Osteoblast (primary cell): Measurements from ENCODE around the gene P2RX5. TPM values are rescaled to one million over a fixed set of nuclear protein-coding genes. Genes with fewer than 3 reads are reported as not detected.

Source experiments
- DNase-seq: peaks from one replicate; pipeline ENCODE4 v3.0.0; 2011; ENCODE audit warnings: low spot score, mixed read lengths; ENCODE audit not compliant: insufficient read length; ENCODE audit errors: missing footprints
- H2AFZ ChIP-seq: 2 replicates; pipeline ENCODE4 v1.6.0; 2011; ENCODE audit warnings: mild to moderate bottlenecking, low read length
- H3K27ac ChIP-seq: 2 replicates; pipeline ENCODE4 v1.5.1; 2011; ENCODE audit warnings: mild to moderate bottlenecking, low read depth, low read length, moderate library complexity
- H3K27me3 ChIP-seq: 2 replicates; pipeline ENCODE4 v1.6.0; 2012; ENCODE audit warnings: mild to moderate bottlenecking, control low read depth, inconsistent platforms, low read length, moderate library complexity; ENCODE audit not compliant: insufficient read depth
- H3K36me3 ChIP-seq: 2 replicates; pipeline ENCODE4 v1.5.1; 2011; ENCODE audit warnings: mild to moderate bottlenecking, low read length, control low read depth, moderate library complexity; ENCODE audit not compliant: insufficient read depth
- H3K4me1 ChIP-seq: 2 replicates; pipeline ENCODE4 v1.5.1; 2011; ENCODE audit warnings: mild to moderate bottlenecking, low read length, control low read depth, moderate library complexity; ENCODE audit not compliant: insufficient read depth
- H3K4me2 ChIP-seq: 2 replicates; pipeline ENCODE4 v1.6.0; 2011; ENCODE audit warnings: mild to moderate bottlenecking, low read length; ENCODE audit not compliant: insufficient read depth
- H3K4me3 ChIP-seq: fragments of 200-600 bp; sonication (generic); 3 replicates; pipeline ENCODE4 v1.5.1; 2012; ENCODE audit warnings: mild to moderate bottlenecking, low read length, inconsistent platforms; ENCODE audit not compliant: insufficient read depth
- H3K79me2 ChIP-seq: 2 replicates; pipeline ENCODE4 v1.6.0; 2012; ENCODE audit warnings: mild to moderate bottlenecking, low read length, control low read depth, inconsistent platforms; ENCODE audit not compliant: insufficient read depth
- H3K9me3 ChIP-seq: 2 replicates; pipeline ENCODE4 v1.5.1; 2011; ENCODE audit warnings: low read depth, low read length, control low read depth
- H4K20me1 ChIP-seq: 2 replicates; pipeline ENCODE4 v1.6.0; 2012; ENCODE audit warnings: mild to moderate bottlenecking, low read length, control low read depth; ENCODE audit not compliant: insufficient read depth
- CTCF ChIP-seq: IDR thresholded peaks from 2 replicates; pipeline ENCODE4 v1.5.1; 2011; ENCODE audit warnings: mild to moderate bottlenecking, low read depth, low read length, moderate library complexity; ENCODE audit errors: extremely low read depth
- total RNA-seq: library from RNA; depleted of rRNA; stranded (reverse); fragments of >200 nt; gene quantifications from 2 replicates; pipeline ENCODE4 v1.2.3, GENCODE V29; 2012

Gene P2RX5
- total RNA-seq, 1 donor, result 0.36 TPM

- no peaks in the 10 kb centered on the region for H3K27me3 ChIP-seq
- H3K4me3 ChIP-seq, result no peak overlapping the region
- peaks cover 11% of the 10 kb centered on the region for H3K4me1 ChIP-seq
- peaks cover 5% of the 10 kb centered on the region for H3K36me3 ChIP-seq
- H2AFZ ChIP-seq, result no peak overlapping the region
- peaks cover 4% of the 10 kb centered on the region for H4K20me1 ChIP-seq
- H3K4me2 ChIP-seq, result no peak overlapping the region
- no peaks in the 10 kb centered on the region for H3K9me3 ChIP-seq
- no peak overlapping the region for H3K27ac ChIP-seq
- no peak for TF ChIP-seq CTCF
- DNase-seq, result peak; percentile 75
- H3K79me2 ChIP-seq, result no peaks in the 10 kb centered on the region
Measured at GRCh38 chr17:3655766-3656165, 40.2 kb downstream of the P2RX5 start.

DNA sequence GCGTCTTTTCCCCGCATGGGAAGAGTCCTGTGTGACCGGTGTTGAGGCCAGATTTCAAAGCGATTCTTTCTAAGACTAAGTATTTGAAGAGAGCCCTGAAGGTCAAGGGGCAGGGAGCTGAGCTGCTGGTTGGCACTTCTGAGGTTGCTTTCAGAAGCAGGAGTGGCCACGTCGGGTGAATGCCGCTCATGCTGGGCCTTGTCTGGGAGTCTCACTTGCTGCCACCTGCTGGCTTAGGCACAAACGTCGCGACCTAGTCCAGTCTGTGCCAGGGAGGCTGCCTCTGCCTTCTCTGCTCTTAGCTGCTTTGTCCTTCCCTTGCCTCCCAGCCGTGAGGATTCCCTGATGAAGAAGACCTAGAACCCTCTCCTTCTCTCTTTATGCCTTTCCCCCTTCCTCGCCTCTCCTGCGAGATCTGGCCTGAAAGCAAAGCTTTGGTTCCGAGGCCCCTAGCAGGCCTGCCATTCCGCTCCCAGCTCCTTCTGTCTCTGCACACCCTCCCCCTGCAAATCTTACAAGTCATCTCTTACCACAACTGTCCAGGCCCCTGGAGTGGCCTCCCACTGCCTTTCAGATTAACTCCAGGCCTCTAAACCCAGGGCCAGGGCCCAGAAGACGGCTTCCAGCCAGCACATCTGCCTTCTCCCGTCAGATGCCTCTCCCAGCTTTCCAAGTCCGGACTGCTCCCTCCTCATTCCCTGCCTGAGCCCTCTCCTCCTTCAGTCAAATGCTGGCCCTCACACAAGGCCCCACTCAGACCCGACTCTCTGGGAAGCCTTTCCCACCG lies 48.0 kb downstream of the P2RX5 start:
- H4K20me1 ChIP-seq, result peaks cover 2% of the 10 kb centered on the region
- no peak overlapping the region for H3K27ac ChIP-seq
- H3K4me3 ChIP-seq, result no peak overlapping the region
- H3K4me2 ChIP-seq, result no peak overlapping the region
- DNase-seq, result peak; percentile 89
- peak; percentile 54 for TF ChIP-seq CTCF
- no peaks in the 10 kb centered on the region for H3K9me3 ChIP-seq
- H3K36me3 ChIP-seq, result peaks cover 20% of the 10 kb centered on the region
- no peaks in the 10 kb centered on the region for H3K27me3 ChIP-seq
- H2AFZ ChIP-seq, result no peak overlapping the region
- H3K4me1 ChIP-seq, result no peaks in the 10 kb centered on the region
- no peaks in the 10 kb centered on the region for H3K79me2 ChIP-seq

GRCh38 chr17:3647251-3647650 lies 48.7 kb downstream of the P2RX5 start:
- H3K36me3 ChIP-seq, result peaks cover 20% of the 10 kb centered on the region

More at GRCh38 chr17:3647251-3647650, 48.7 kb downstream of the P2RX5 start:
- H3K27ac ChIP-seq, result no peak overlapping the region
- no peak for DNase-seq
- no peak overlapping the region for H2AFZ ChIP-seq
- no peak overlapping the region for H3K4me2 ChIP-seq
- no peaks in the 10 kb centered on the region for H3K79me2 ChIP-seq
- H3K9me3 ChIP-seq, result no peaks in the 10 kb centered on the region
- H3K4me3 ChIP-seq, result no peak overlapping the region
- H3K4me1 ChIP-seq, result no peaks in the 10 kb centered on the region
- no peak for TF ChIP-seq CTCF
- peaks cover 2% of the 10 kb centered on the region for H4K20me1 ChIP-seq
- H3K27me3 ChIP-seq, result no peaks in the 10 kb centered on the region
